Keratinocyte (primary cell): ENCODE measurements around the gene DENND4B. TPM values are rescaled to one million over a fixed set of nuclear protein-coding genes. Genes with fewer than 3 reads are reported as not detected.

Source experiments
- DNase-seq: peaks from one replicate; pipeline ENCODE4 v3.0.0-alpha.2; 2011; ENCODE audit warnings: low read depth, missing footprints, low spot score
- FAIRE-seq: peaks from 2 replicates; lab custom pipeline; 2011; peaks lifted over from hg19 to GRCh38; lab: Jason Lieb, UNC
- H2AFZ ChIP-seq: 2 replicates; pipeline ENCODE4 v1.6.0; 2012; ENCODE audit warnings: low read length, control low read depth, inconsistent platforms; ENCODE audit not compliant: control insufficient read depth
- H3K27ac ChIP-seq: 2 replicates; pipeline ENCODE4 v1.5.1; 2011; ENCODE audit warnings: low read length; ENCODE audit not compliant: control insufficient read depth, insufficient read depth
- H3K27me3 ChIP-seq: 3 replicates; pipeline ENCODE4 v1.6.0; 2011; ENCODE audit warnings: low read length; ENCODE audit not compliant: control insufficient read depth, insufficient read depth; ENCODE audit errors: extremely low read depth
- H3K36me3 ChIP-seq, 2 experiments: 2 replicates in 1 of 2; 3 replicates in 1 of 2; pipeline ENCODE4 v1.5.1; 2011; ENCODE audit warnings: low read length in 2 of 2, mild to moderate bottlenecking in 1 of 2; ENCODE audit not compliant: control insufficient read depth in 2 of 2, insufficient read depth in 2 of 2; ENCODE audit errors: extremely low read depth in 1 of 2
- H3K4me1 ChIP-seq: 3 replicates; pipeline ENCODE4 v1.5.1; 2011; ENCODE audit warnings: low read length; ENCODE audit not compliant: control insufficient read depth, insufficient read depth; ENCODE audit errors: extremely low read depth
- H3K4me2 ChIP-seq: 3 replicates; pipeline ENCODE4 v1.6.0; 2011; ENCODE audit warnings: low read depth, low read length; ENCODE audit not compliant: control insufficient read depth, insufficient read depth; ENCODE audit errors: extremely low read depth
- H3K4me3 ChIP-seq, 3 experiments: fragments of 200-600 bp in 1 of 3; sonication (generic) in 1 of 3; 2 replicates in 2 of 3; 3 replicates in 1 of 3; pipeline ENCODE4 v1.5.1; 2011 to 2016; ENCODE audit warnings: low read length in 3 of 3, mild to moderate bottlenecking in 3 of 3, control low read depth in 2 of 3, inconsistent platforms in 1 of 3, low read depth in 1 of 3, mixed read lengths in 1 of 3, mixed run types in 1 of 3, moderate library complexity in 1 of 3; ENCODE audit not compliant: control insufficient read depth in 2 of 3, insufficient read depth in 2 of 3; ENCODE audit errors: extremely low read depth in 1 of 3
- H3K79me2 ChIP-seq: 2 replicates; pipeline ENCODE4 v1.6.0; 2012; ENCODE audit warnings: low read length; ENCODE audit not compliant: control insufficient read depth, insufficient read depth
- H3K9ac ChIP-seq: 3 replicates; pipeline ENCODE4 v1.6.0; 2011; ENCODE audit warnings: low read length; ENCODE audit not compliant: control insufficient read depth, insufficient read depth; ENCODE audit errors: extremely low read depth
- H3K9me1 ChIP-seq: 3 replicates; pipeline ENCODE4 v1.6.0; 2011; ENCODE audit warnings: low read length; ENCODE audit not compliant: control insufficient read depth, insufficient read depth; ENCODE audit errors: extremely low read depth
- H3K9me3 ChIP-seq: 2 replicates; pipeline ENCODE4 v1.5.1; 2012; ENCODE audit warnings: low read depth, low read length; ENCODE audit not compliant: control insufficient read depth
- H4K20me1 ChIP-seq: 3 replicates; pipeline ENCODE4 v1.6.0; 2011; ENCODE audit warnings: low read length; ENCODE audit not compliant: control insufficient read depth, insufficient read depth; ENCODE audit errors: extremely low read depth
- CTCF ChIP-seq, 3 experiments: IDR thresholded peaks in 1 of 3; conservative IDR thresholded peaks in 1 of 3; optimal IDR thresholded peaks in 1 of 3; 2 replicates in 2 of 3; 3 replicates in 1 of 3; pipeline versions ENCODE3 to v1.5.1; 2011; ENCODE audit warnings: low read length in 3 of 3, mild to moderate bottlenecking in 3 of 3, moderate library complexity in 2 of 3, control low read depth in 1 of 3, inconsistent platforms in 1 of 3; ENCODE audit not compliant: insufficient read depth in 2 of 3; ENCODE audit errors: extremely low read depth in 1 of 3
- EZH2 ChIP-seq: IDR thresholded peaks from one replicate; pipeline ENCODE4 v1.6.1; 2012; ENCODE audit warnings: inconsistent platforms, mild to moderate bottlenecking, low read length, moderate library complexity
- dilution Hi-C: fragments of 300-500 bp; cut with MboI; formaldehyde crosslinking; loops from one replicate; pipeline ENCODE4 v1.7.0; 2020; ENCODE audit warnings: low sequenced_read_pairs; ENCODE audit not compliant: extremely low pct_ligation_motif_present
- polyA plus RNA-seq, 5 experiments: library from polyadenylated mRNA; depleted of rRNA in 3 of 5; stranded (reverse) in 3 of 5; stranded (forward) in 1 of 5; unstranded in 1 of 5; fragments of >200 nt; gene quantifications; 1 replicate in 1 of 5; 2 replicates in 3 of 5; 3 replicates in 1 of 5; pipeline versions ENCODE4 v1.2.1 to v1.2.3, GENCODE V29; 2011 to 2012; ENCODE audit warnings: missing spikeins in 2 of 5, low read depth in 1 of 5, low replicate concordance in 1 of 5
- small RNA-seq, 3 experiments: library from RNA; depleted of rRNA; stranded (forward); fragments of <200 nt; gene quantifications; one replicate each; pipeline ENCODE3, GENCODE V24; 2012; ENCODE audit warnings: low read depth in 3 of 3, low replicate concordance in 1 of 3; ENCODE audit not compliant: insufficient read length in 3 of 3

Gene DENND4B
- polyA plus RNA-seq, 1 donor (not counting 4 experiments of a cell fraction or from before 2014, with no cell fraction given): 7.9 TPM

- Histone ChIP-seq H3K4me1 (peaks cover 16% of the 10 kb centered on the region), H3K9me1 (no peaks in the 10 kb centered on the region), H4K20me1 (peaks cover 11% of the 10 kb centered on the region), H3K79me2 (peaks cover 75% of the 10 kb centered on the region), H2AFZ (no peak overlapping the region), H3K4me2 (no peak overlapping the region), H3K9ac (no peak overlapping the region), H3K4me3 (no peak overlapping the region), H3K36me3 (no peaks in the 10 kb centered on the region), H3K27ac (no peak overlapping the region), H3K9me3 (no peaks in the 10 kb centered on the region), H3K27me3 (no peaks in the 10 kb centered on the region)
- DNase-seq (no peak), FAIRE-seq (no peak)
- dilution Hi-C loops: no loop called here
- no peak for TF ChIP-seq EZH2
- TF ChIP-seq CTCF (optimal IDR thresholded peaks at IDR 0.05 in 1 of 3, IDR thresholded peaks at IDR 0.05 in 1 of 3, conservative IDR thresholded peaks at IDR 0.05 in 1 of 3; ENCODE audit: extremely low read depth in 1 of 3, insufficient read depth in 2 of 3, low read length in 3 of 3): no peak
These were observed 66.5 kb downstream of the DENND4B start for GRCh38 chr1:153880024-153880423.

Small RNAs within 50 kb of the gene (small RNA-seq; reads per million reads assigned to genes)
- 0 reads per million in 3 experiments for gene AL831737.1
- 0 to 0.33 (median 0) reads per million in 3 experiments for gene MIR6737

Other genes starting within 250 kb of the DENND4B start
- 24.6 to 34.5 TPM (median 26.0 TPM) in 3 replicates for gene INTS3, start 218.7 kb downstream of the DENND4B start, polyA plus RNA-seq
- 7.4 to 9.6 TPM (median 8.2 TPM) in 3 replicates for gene SLC27A3, start 171.3 kb downstream of the DENND4B start, polyA plus RNA-seq
- 4.1 to 7.6 TPM (median 6.1 TPM) in 3 replicates for gene GATAD2B, start 23.7 kb downstream of the DENND4B start, polyA plus RNA-seq
- 14.0 to 20.4 TPM (median 15.9 TPM) in 3 replicates for gene CRTC2, start 11.9 kb upstream of the DENND4B start, polyA plus RNA-seq
- gene SLC39A1, start 16.8 kb upstream of the DENND4B start, polyA plus RNA-seq: 68.4 to 83.6 TPM (median 68.5 TPM) in 3 replicates
- 6.0 to 6.3 TPM (median 6.2 TPM) in 3 replicates for gene CREB3L4, start 21.2 kb upstream of the DENND4B start, polyA plus RNA-seq
- gene JTB, start 31.0 kb upstream of the DENND4B start, polyA plus RNA-seq: 71.7 to 86.8 TPM (median 83.4 TPM) in 3 replicates
- gene RAB13, start 39.6 kb upstream of the DENND4B start, polyA plus RNA-seq: 38.3 to 87.1 TPM (median 69.8 TPM) in 3 replicates
- 3,237 to 6,680 TPM (median 5,112 TPM) in 3 replicates for gene RPS27, start 44.0 kb upstream of the DENND4B start, polyA plus RNA-seq
- gene NUP210L, start 208.4 kb upstream of the DENND4B start, polyA plus RNA-seq: 0.01 TPM in 1 of 3 replicates, not detected in the others
- gene TPM3, start 245.4 kb upstream of the DENND4B start, polyA plus RNA-seq: 294 to 691 TPM (median 585 TPM) in 3 replicates